ENCODE data around the gene PUS10.

The PUS10 gene

DNA sequence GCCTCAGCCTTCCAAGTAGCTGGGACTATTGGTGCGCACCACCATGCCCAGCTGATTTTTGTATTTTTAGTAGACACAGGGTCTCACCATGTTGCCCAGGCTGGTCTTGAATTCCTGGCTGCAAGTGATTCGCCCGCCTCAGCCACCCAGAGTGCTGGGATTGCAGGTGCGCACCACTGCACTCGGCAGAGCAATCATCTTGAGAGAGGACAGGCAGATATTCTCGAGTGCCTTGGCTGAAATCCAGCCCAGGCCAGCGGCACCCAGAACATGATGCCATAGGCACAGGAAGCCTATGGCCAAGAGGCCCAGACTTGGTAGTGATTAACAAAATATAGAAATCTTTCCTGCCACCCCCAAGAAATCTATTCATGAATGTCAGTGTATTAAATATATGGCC is 58.6 kb downstream of the PUS10 start:
- Histone ChIP-seq H3K27ac (ENCODE audit: extremely low read depth, low read depth, low read length) (no peak overlapping the region), H3K4me1 (ENCODE audit: control insufficient read depth, insufficient read depth, low read length) (no peaks in the 10 kb centered on the region; the same call in 1 of the 2 replicates), H3K4me3 (ENCODE audit: low read depth, low read length) (no peak overlapping the region), H3K36me3 (ENCODE audit: control insufficient read depth in 2 of 2, insufficient read depth in 1 of 2, low read length in 2 of 2) (no peaks in the 10 kb centered on the region), H3K9me3 (ENCODE audit: control insufficient read depth, insufficient read depth, low read depth, low read length) (no peaks in the 10 kb centered on the region)
- ChIA-PET POLR2A (interaction anchor here (0.6 kb wide), 1 partner anchor 8 kb away, joined by 5 read pairs; no protein-coding TSS in a partner anchor), CTCF (interaction anchor here (0.7 kb wide), 2 partner anchors 40 to 792 kb away, joined by 3 read pairs; no protein-coding TSS in a partner anchor)
- TF ChIP-seq, protein P1, sequence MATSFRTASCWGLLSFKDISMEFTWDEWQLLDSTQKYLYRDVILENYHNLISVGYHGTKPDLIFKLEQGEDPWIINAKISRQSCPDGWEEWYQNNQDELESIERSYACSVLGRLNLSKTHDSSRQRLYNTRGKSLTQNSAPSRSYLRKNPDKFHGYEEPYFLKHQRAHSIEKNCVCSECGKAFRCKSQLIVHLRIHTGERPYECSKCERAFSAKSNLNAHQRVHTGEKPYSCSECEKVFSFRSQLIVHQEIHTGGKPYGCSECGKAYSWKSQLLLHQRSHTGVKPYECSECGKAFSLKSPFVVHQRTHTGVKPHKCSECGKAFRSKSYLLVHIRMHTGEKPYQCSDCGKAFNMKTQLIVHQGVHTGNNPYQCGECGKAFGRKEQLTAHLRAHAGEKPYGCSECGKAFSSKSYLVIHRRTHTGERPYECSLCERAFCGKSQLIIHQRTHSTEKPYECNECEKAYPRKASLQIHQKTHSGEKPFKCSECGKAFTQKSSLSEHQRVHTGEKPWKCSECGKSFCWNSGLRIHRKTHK (tag by site-specific recombination; IDR thresholded peaks at IDR 0.05): no peak
- TF ChIP-seq, protein P2, sequence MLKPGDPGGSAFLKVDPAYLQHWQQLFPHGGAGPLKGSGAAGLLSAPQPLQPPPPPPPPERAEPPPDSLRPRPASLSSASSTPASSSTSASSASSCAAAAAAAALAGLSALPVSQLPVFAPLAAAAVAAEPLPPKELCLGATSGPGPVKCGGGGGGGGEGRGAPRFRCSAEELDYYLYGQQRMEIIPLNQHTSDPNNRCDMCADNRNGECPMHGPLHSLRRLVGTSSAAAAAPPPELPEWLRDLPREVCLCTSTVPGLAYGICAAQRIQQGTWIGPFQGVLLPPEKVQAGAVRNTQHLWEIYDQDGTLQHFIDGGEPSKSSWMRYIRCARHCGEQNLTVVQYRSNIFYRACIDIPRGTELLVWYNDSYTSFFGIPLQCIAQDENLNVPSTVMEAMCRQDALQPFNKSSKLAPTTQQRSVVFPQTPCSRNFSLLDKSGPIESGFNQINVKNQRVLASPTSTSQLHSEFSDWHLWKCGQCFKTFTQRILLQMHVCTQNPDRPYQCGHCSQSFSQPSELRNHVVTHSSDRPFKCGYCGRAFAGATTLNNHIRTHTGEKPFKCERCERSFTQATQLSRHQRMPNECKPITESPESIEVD (tag by site-specific recombination; IDR thresholded peaks at IDR 0.05): no peak
- TF ChIP-seq, protein P3, sequence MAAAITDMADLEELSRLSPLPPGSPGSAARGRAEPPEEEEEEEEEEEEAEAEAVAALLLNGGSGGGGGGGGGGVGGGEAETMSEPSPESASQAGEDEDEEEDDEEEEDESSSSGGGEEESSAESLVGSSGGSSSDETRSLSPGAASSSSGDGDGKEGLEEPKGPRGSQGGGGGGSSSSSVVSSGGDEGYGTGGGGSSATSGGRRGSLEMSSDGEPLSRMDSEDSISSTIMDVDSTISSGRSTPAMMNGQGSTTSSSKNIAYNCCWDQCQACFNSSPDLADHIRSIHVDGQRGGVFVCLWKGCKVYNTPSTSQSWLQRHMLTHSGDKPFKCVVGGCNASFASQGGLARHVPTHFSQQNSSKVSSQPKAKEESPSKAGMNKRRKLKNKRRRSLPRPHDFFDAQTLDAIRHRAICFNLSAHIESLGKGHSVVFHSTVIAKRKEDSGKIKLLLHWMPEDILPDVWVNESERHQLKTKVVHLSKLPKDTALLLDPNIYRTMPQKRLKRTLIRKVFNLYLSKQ (tag by site-specific recombination; IDR thresholded peaks at IDR 0.05; ENCODE audit: borderline replicate concordance): no peak
- TF ChIP-seq, protein P4, sequence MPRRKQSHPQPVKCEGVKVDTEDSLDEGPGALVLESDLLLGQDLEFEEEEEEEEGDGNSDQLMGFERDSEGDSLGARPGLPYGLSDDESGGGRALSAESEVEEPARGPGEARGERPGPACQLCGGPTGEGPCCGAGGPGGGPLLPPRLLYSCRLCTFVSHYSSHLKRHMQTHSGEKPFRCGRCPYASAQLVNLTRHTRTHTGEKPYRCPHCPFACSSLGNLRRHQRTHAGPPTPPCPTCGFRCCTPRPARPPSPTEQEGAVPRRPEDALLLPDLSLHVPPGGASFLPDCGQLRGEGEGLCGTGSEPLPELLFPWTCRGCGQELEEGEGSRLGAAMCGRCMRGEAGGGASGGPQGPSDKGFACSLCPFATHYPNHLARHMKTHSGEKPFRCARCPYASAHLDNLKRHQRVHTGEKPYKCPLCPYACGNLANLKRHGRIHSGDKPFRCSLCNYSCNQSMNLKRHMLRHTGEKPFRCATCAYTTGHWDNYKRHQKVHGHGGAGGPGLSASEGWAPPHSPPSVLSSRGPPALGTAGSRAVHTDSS (tag by site-specific recombination; IDR thresholded peaks at IDR 0.05): no peak
- TF ChIP-seq, protein P5, sequence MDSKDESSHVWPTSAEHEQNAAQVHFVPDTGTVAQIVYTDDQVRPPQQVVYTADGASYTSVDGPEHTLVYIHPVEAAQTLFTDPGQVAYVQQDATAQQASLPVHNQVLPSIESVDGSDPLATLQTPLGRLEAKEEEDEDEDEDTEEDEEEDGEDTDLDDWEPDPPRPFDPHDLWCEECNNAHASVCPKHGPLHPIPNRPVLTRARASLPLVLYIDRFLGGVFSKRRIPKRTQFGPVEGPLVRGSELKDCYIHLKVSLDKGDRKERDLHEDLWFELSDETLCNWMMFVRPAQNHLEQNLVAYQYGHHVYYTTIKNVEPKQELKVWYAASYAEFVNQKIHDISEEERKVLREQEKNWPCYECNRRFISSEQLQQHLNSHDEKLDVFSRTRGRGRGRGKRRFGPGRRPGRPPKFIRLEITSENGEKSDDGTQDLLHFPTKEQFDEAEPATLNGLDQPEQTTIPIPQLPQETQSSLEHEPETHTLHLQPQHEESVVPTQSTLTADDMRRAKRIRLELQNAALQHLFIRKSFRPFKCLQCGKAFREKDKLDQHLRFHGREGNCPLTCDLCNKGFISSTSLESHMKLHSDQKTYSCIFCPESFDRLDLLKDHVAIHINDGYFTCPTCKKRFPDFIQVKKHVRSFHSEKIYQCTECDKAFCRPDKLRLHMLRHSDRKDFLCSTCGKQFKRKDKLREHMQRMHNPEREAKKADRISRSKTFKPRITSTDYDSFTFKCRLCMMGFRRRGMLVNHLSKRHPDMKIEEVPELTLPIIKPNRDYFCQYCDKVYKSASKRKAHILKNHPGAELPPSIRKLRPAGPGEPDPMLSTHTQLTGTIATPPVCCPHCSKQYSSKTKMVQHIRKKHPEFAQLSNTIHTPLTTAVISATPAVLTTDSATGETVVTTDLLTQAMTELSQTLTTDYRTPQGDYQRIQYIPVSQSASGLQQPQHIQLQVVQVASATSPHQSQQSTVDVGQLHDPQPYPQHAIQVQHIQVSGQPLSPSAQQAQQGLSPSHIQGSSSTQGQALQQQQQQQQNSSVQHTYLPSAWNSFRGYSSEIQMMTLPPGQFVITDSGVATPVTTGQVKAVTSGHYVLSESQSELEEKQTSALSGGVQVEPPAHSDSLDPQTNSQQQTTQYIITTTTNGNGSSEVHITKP (tag by site-specific recombination; IDR thresholded peaks at IDR 0.05): no peak
- TF ChIP-seq ZNF138 (tag by site-specific recombination; IDR thresholded peaks at IDR 0.05; ENCODE audit: borderline replicate concordance): no peak
- TF ChIP-seq ZNF777 (tag by site-specific recombination; IDR thresholded peaks at IDR 0.05; ENCODE audit: borderline replicate concordance): no peak
- TF ChIP-seq ZNF239 (tag by site-specific recombination; IDR thresholded peaks at IDR 0.05): no peak
- no peak for TF ChIP-seq YY2 (tag by site-specific recombination; IDR thresholded peaks at IDR 0.05)
- TF ChIP-seq ZNF596 (tag by site-specific recombination; IDR thresholded peaks at IDR 0.05): no peak
- TF ChIP-seq, protein P6, sequence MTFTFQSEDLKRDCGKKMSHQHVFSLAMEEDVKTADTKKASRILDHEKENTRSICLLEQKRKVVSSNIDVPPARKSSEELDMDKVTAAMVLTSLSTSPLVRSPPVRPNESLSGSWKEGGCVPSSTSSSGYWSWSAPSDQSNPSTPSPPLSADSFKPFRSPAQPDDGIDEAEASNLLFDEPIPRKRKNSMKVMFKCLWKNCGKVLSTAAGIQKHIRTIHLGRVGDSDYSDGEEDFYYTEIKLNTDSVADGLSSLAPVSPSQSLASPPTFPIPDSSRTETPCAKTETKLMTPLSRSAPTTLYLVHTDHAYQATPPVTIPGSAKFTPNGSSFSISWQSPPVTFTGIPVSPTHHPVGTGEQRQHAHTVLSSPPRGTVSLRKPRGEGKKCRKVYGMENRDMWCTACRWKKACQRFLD (tag by site-specific recombination; IDR thresholded peaks at IDR 0.05): no peak
- no peak for TF ChIP-seq ZIC2 (tag by site-specific recombination; IDR thresholded peaks at IDR 0.05)
- TF ChIP-seq ZBTB20 (tag by site-specific recombination; IDR thresholded peaks at IDR 0.05): no peak
- no peak for TF ChIP-seq ZNF221 (tag by site-specific recombination; IDR thresholded peaks at IDR 0.05; ENCODE audit: borderline replicate concordance)
